GM18507 (cell line): ENCODE measurements around the gene GPC3.
"Not testable (repeated sequence)": the region's sequence is repeated elsewhere in the genome, so short reads cannot be mapped to it uniquely, and the experiment has no call there.

ENCODE experiments used
- DNase-seq: peaks from one replicate; pipeline ENCODE4 v3.0.0; 2011; ENCODE audit warnings: low read depth; ENCODE audit not compliant: insufficient read length; ENCODE audit errors: extremely low spot score
- FAIRE-seq: peaks from 2 replicates; lab custom pipeline; 2011; peaks lifted over from hg19 to GRCh38; lab: Jason Lieb, UNC

Gene GPC3

DNA sequence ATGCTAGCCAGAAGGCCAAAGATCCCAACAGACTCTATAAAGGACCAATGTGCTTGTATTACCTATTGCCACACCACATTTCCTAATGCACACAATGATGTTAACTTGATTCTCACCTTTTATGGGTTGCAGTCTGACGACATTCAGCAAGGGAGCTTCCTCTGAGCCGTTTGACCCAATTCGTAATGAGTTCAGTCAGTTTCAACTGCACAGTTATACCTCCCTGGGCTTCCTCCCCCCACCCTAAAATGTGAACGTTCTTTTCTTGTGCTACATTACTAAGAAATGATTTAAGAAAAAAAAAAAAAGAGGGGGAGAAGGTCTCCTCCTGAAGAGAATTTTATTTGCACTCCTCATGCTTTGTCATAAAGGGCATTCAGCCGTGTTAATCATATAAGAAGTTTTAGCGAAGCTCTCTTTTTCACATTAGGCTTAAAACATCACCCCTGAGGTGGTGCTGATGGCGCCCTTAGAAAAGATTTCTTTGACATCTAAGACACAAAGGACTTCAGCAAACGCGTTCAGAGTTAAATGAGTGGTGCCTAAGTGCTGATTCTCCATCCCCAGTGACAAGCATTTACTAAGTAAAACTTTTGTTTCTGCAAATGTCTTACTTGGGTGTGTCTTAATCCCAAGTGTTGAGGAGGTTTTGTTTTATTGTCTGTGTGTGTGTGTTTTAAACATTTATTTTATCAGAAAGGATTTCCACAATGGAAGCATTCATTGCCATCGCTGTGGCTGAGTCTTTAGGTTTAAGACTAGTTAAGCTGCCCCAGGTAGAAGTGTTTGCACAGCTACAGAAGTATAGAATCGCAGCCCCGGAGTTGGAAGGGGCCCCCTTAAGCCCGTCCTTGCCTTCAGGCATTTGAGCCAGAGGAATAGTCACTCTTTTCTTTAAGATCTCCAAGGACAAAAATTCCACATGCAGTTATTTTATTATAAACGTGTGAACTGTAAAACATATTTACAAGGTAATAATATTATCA lies 15.2 kb upstream of the GPC3 start:
- DNase-seq: no peak
- no peak for FAIRE-seq

DNA sequence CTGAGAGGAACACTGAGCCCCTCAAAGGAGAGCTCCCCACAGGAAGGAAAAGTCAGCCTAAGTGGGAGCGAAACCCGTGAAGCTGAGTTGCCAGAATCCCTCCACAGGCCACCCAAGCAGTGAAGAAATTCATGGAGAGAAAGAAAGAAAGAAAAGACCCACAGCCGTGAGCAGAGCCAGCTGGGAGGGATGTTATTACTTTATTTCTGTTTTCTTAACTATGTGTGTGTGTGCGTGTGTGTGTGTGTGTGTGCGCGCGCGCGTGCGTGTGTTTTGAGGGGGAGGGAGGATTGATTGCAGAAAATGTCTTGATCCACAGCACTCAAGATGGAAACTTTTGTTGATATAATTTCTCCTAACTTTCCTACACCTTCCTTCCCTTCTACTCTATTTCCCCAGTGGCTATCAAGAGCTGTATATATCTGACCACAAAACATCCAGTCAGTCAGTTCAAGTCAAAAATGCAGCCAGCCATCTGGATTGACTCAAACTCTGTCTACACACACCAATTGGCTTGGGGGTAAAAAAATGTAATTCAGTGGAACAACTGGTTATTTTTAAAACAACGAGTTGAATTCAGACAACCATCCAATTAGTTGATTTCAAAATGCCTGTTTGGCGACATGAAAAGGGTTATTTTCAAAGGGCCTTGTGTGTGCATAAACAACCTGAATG lies 13.8 kb upstream of the GPC3 start:
- DNase-seq (no peak), FAIRE-seq (no peak)

DNA sequence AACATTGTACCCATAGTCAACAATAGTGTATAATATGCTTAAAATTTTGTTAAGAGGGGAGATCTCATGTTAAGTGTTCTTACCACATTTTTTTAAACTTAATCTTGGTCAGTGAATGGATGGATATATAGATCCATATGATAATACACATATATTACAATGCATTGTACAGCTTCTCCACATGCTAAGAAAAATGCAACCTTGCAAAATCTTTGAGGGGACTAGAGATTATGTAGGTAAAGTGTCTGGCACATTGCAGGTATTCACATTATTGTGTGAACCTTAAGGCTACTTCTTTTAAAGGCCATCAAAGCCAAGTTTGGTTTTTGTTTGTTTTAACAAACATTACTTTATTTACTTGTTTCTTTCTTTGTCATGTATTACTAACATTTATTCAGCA lies 10.4 kb upstream of the GPC3 start:
- no peak for FAIRE-seq
- no peak for DNase-seq

DNA sequence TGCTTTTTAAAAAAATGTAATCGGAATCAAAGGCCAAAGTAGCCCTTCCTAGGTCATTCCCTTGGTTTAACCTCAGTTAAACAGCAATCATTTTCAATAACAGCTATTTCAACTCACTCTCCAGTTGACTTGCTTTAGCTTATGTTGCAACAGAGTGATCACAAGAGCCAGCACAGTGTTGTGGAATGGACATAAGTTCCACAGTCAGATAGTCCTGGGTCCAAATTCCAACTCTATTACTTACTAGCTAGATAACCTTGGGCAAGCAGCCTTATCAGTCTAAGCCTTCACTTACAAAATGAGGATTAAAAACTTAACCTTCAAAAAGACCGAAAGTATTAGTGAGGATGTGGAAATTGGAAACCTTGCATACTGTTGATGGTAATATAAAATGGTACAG lies 9.2 kb upstream of the GPC3 start:
- DNase-seq (no peak), FAIRE-seq (no peak)

DNA sequence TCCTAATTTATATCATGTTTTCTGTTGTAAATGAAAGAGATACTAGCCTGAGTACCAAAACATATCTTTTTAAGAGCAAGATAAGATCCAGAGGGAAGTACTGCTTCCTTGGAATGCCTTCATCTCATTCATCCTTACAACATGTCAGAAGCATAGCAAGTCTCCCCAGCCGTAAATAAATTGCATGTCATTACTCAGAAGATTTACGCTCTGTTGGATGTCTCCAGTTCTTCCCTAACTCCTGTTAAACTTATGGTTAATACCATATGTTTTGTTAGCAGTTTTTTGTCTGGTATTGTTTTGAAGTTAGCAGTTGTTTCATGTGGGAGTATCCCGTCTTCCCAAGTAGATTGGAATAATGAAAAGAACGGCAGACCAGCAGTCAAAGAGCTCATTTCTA lies 7.5 kb upstream of the GPC3 start:
- no peak for DNase-seq
- FAIRE-seq: no peak

DNA sequence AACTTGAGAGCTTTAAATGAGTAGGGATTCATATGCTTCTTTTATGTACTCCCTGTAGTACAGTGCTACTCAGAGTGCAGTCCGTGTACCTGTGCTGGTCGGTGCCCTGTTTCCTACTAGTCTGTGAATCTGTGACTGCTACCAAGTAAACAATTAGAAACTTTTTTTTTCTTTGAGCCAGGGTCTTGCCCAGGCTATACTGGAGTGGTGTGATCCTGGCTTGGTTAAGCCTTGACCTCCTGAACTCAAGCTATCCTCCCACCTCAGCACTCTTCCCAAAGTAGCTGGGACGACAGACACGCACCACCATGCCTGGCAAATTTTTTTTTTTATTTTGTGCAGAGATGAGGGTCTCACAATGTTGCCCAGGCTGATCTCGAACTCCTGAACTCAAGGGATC lies 6.4 kb upstream of the GPC3 start:
- FAIRE-seq (no peak), DNase-seq (no peak)

DNA sequence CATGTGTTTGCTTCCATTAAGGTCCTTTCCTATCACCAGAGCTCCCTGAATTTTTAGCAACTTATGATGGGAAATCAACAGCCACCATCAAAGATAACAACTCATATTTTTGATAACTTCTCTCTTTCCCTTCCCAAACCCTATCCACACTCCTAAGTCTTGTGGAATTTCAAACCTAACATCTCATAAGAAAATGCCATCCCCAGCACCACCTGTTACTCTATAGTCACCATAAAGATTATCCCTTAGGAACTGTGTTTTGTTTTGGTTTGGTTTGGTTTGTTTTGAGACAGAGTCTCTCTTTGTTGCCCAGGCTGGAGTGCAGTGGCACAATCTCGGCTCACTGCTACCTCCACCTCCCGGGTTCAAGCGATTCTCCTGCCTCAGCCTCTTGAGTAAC lies 5.7 kb upstream of the GPC3 start:
- FAIRE-seq, DNase-seq: not testable (repeated sequence)

DNA sequence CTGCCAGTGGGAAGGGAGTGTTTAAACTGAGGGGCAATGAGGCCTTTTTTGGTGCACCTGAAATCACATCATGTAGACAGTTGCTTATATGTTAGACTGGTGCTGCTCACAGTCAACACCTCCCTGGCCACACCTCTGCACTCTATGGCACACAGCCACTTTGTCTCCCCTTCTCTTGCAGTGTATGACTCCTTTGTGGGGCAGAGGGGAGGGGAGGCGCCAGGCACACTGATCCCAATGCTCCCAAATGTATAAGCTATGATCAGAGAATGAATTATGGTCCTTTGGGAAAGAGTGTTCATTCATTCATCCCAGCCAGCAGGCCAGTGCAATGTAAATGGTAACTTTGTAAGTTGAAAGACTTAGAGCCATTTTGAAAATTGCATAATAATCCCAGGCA lies 4.6 kb upstream of the GPC3 start:
- FAIRE-seq (no peak), DNase-seq (no peak)

DNA sequence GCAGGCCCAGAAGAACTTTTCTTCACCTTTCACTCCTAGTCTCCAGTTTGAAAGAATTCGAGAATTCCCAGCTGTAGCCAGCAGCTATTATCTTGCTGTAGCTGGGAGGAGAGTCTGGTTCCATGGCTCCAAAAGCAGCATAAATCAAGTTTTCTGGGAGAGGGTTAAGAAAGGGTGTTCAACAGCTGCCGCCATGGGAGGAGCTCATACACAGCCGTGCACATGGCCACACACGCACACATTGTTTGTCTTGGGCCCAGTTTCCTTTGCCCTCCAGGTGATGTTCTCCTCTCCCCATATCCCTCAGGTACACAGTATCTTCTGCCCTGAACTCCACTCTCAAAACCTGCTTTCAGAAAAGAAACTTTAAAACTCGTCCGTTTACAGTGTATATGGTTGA lies 4.1 kb upstream of the GPC3 start:
- DNase-seq: no peak
- FAIRE-seq: no peak

DNA sequence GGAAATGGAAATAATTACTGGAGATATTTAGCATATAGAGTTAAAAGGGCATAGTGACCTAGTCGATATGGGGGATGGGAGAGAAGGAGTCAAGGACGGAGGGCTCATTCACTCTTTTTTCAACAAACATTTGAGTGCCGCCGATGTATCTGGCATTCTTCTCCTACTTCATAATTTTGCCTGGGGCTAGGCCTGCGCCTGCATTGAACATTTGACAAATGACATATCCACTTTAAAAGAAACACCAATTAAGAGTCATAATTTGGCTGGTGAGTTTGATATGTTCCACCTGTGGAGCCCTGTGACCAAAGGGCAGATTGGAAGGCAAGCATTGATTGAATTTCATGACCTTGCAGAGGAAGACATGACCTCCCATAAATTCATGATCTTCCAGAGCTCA lies 2.6 kb upstream of the GPC3 start:
- DNase-seq (no peak), FAIRE-seq (no peak)

DNA sequence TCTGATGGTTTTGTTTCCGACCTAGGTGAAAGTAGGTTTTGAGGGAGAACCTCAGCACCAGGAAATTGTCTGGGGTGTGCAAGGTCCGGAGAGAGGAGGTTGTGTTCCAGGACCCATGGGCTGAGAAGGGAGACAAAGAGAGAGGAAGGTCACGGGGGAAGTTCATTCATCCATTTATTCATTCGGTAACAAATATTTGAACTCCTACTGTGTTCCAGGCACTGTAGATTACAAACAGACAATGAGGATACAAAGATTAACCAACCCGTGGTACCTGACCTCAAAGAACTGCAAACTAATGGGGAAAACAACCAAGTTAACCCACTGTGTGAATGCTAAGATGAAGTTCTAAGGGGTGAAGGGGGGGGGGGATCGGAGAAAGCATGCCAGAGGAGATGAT lies 1.8 kb upstream of the GPC3 start:
- FAIRE-seq (no peak), DNase-seq (no peak)

DNA sequence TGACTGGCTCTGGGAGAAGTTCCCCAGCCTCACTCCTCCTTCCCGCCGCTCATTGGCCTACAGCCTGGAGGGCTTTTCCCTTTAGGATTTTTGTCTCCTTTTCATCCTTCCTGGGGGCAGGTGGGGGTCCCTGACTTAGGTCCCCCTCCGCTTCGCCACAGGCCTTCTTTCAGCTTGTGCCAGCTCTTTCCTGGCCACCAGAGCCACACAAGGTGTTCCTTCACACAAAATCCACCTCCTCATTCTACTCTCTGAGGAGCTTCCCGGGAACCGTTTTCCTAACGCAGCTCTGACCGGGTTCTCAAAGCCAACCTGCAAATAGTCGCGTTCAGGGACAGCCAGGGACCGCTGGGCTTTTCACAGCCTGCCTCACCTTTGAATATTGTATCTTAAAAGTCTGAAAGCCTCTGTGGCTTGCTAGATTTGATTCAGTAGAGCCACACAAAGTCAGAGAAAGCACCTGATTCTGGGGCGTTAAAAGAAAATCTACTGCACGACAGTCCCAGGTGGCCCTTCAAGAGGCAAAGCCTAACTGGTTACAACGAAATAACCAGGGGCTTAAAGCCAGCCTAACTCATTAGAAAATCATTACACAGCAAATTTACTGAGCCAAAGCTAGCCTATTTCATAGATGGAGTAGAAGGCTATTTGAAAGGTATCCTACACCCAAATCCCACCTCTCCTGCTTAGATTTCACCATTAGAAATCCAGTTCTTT lies 731 bp upstream of the GPC3 start:
- DNase-seq: no peak

DNA sequence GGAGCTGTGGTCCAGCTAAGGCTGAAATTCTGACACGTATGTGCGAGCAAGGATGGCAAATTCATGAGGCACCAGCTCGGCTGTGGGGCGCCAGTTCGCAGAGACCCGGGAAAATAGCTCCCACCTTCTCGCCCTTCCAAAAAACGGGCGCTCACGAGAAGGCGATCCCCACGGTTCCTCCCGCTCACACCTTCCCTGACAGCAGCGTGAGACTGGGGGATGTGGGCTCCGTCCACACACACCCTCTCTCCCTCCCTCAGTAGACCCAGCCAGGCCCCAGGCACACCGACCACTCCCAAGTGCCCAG lies 584 bp downstream of the GPC3 start:
- FAIRE-seq (no peak), DNase-seq (no peak)

More for the DNA sequence above, 731 bp upstream of the GPC3 start:
- FAIRE-seq: no peak

DNA sequence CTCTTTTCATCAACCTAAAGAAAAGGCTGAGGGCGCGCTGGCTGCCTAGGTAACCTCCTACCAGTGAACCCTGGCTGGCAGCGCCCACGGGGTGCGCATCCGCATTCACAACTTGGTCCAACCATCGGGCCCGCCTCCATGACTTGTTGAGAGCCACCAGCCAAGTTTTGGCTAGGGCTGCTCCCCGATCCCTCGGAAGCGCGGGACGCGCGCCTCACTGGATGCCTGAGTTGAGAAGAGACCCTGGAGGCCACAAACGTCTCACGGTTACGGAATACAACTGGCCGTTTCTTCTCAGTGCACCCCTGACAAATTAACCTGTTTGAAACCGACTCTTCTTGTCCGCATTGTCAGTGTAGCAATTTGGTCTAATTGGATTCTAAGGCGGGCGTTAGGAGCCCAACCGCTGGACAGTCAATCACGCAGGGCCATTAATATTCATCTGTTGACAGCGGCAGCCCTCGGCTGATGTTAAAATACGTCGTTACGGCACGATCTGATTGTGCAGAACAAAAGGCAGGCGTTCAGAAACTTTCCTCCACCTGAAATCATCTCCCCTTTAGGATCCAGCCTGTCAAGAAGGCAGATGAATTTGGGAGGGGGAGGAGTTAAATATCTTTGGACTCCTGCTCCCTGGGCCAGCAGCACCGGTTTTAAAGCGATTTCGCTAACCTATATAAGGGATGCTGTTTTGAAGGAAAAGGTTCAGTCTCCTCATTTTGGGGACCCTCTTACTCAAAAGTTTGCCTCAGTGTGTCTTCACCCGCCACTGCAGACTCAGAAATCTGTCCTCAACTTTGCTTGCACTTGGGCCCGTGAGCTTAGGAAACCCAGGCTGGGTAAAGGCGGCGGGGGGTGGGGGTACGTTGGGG lies 1.2 kb downstream of the GPC3 start:
- FAIRE-seq (no peak), DNase-seq (no peak)

DNA sequence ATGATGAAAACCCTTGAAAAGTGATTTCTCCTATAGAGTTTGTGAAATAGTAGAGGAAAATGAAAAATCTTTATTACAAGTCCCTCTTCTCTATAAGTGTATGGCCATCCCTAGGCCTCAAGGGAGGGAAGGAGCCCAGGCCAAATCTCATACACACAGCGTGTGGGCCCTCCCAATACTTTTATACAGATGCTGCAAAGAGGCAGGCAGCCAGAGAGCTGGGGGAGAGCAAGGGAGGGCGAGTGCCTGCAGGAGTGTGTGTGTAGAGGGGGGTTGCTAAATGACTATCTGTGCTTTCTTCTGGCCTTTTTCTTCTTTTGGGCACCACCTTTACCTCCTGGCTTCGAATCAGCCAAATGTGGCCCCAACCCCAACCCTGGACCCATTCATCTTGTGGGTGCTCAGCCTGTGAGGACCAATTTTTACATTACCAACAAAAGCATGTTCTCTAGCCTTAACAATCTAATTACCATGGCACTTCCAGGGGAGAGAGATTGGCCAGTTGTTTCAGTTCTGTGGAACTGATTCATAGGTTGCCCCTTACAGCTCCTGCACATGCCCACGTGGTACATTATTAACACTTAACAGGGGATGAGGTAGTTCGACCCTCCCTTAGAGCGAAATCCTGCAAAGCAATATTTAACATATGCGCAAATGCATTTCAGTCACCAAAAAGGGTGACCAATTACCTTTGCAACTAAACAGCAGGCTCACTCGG lies 2.0 kb downstream of the GPC3 start:
- DNase-seq (no peak), FAIRE-seq (no peak)

DNA sequence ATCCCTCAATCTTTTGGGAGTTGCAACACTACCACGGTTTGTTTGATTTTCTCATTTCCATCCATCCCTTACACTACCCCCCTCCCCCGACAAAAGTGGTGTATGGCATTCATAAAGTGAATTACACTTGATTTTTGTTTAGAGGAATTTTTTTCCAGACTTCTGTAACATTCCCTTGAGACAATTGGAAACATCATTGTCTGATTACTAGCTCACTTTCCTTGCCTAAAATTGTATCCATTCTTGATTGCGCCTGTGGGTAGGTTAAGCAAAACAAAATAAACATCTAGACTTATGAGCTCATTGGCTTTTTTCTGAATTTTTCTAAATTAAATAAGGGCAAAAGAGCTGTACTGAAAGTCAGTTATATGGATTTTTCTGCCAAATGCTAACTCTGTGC lies 3.5 kb downstream of the GPC3 start:
- FAIRE-seq (no peak), DNase-seq (no peak)

DNA sequence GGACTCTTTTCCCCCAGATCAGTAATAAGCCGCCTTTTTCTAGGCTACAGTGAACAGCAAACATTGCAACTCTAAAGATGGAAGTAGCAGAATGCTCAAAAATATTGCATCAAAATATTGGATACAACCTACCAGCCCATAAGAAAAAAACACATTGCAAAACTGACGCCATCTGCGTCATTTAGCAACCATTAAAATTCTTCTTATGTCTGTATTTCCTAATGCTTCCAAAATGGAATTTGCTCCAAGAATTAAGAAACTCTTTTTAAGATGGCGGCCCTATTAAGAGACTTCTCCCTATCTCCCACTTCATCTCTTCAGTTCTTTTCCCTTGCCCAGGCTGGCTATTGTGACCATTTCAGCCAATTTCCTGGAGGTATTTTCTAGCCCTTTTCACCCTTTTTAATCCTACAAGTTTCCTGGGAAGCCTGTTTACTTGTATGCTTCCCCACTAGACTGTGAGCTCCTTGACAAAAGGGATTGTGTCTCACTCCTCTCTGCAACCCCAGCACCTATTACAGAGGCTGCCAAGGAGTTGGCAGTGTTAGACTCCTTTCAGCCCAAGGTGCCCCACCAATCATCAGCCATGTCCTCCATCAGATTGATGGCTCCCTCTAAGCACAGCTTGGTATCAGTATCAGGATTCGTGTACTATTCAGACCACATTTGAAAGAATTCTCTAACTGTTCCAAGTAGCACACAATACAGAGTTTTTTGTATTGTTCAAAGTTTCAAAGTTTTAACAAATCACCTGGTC lies 4.4 kb downstream of the GPC3 start:
- FAIRE-seq: no peak

DNA sequence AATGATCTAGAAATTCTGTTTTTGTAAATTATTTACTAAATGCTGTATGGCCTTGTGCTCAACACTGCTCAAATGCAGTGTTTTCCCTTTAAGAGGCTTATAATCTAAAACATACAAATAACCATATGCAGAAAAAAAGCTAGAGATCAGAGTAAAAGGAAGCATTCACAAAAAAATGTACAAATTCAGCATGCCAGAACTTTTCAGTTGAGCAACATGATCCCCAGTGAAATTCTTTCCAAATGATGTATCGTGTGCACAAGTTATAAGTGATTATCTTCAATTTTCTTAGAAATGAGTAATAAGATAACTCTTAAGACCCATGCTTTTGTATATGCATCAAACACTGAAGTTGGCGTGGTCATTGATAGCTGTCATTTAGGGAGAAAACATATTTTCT lies 5.0 kb downstream of the GPC3 start:
- no peak for DNase-seq
- FAIRE-seq: no peak

More for the DNA sequence above, 4.4 kb downstream of the GPC3 start:
- no peak for DNase-seq
